Cardiac muscle cell (in vitro differentiated cells and primary cell): Measurements from ENCODE around the gene OR51A4. TPM values are rescaled to one million over a fixed set of nuclear protein-coding genes. Genes with fewer than 3 reads are reported as not detected.

Experiments used
- DNase-seq, 2 donors: peaks; one replicate each; pipeline versions ENCODE4 v3.0.0 to v3.0.0-alpha.2; 2010 to 2017; ENCODE audit warnings: low read depth in 1 of 2, low spot score in 1 of 2
- H3K27ac ChIP-seq: fragments of 200-600 bp; sonication (generic); 2 replicates; pipeline ENCODE4 v1.5.1; 2016
- H3K27me3 ChIP-seq: fragments of 200-600 bp; sonication (generic); 2 replicates; pipeline ENCODE4 v1.6.0; 2016; ENCODE audit warnings: control low read depth
- H3K36me3 ChIP-seq: fragments of 200-600 bp; sonication (generic); 2 replicates; pipeline ENCODE4 v1.5.1; 2016; ENCODE audit warnings: control low read depth
- H3K4me1 ChIP-seq: fragments of 200-600 bp; sonication (generic); 2 replicates; pipeline ENCODE4 v1.8.1; 2017; ENCODE audit warnings: low read depth, mild to moderate bottlenecking, mixed run types
- H3K4me3 ChIP-seq: fragments of 200-600 bp; sonication (generic); 2 replicates; pipeline ENCODE4 v1.5.1; 2016; ENCODE audit warnings: mild to moderate bottlenecking
- H3K9me3 ChIP-seq: fragments of 200-600 bp; sonication (generic); 2 replicates; pipeline ENCODE4 v1.5.1; 2017; ENCODE audit warnings: low read depth, mild to moderate bottlenecking, control low read depth
- CTCF ChIP-seq: IDR thresholded peaks from 2 replicates; pipeline ENCODE4 v1.5.1; 2012; ENCODE audit warnings: low read depth, mild to moderate bottlenecking, low read length
- polyA plus RNA-seq: library from polyadenylated mRNA; unstranded; fragments of >200 nt; fragmentation: Nextera tagmentation; extraction: Ambion mirVana; gene quantifications from 2 replicates; pipeline ENCODE4 v1.2.1, GENCODE V29; 2016
- total RNA-seq: library from RNA; depleted of rRNA; stranded (reverse); fragments of >200 nt; gene quantifications from 2 replicates; pipeline ENCODE4 v1.2.3, GENCODE V29; 2016

OR51A4 gene
- total and polyA plus RNA-seq, 2 experiments from 2014 or later, result not detected

GRCh38 chr11:4936745-4937144 is 10.7 kb downstream of the OR51A4 start:
- no peak overlapping the region for H3K4me3 ChIP-seq
- H3K9me3 ChIP-seq, result no peaks in the 10 kb centered on the region
- no peaks in the 10 kb centered on the region for H3K36me3 ChIP-seq
- H3K4me1 ChIP-seq, result no peaks in the 10 kb centered on the region
- H3K27me3 ChIP-seq, result no peaks in the 10 kb centered on the region
- H3K27ac ChIP-seq, result no peak overlapping the region
- DNase-seq, result no peak
- TF ChIP-seq CTCF, result no peak

GRCh38 chr11:4932751-4933150 is 14.7 kb downstream of the OR51A4 start:
- H3K36me3 ChIP-seq, result no peaks in the 10 kb centered on the region
- H3K27me3 ChIP-seq, result no peaks in the 10 kb centered on the region
- no peak overlapping the region for H3K27ac ChIP-seq
- DNase-seq, result no peak
- H3K4me1 ChIP-seq, result no peaks in the 10 kb centered on the region
- H3K4me3 ChIP-seq, result no peak overlapping the region
- no peaks in the 10 kb centered on the region for H3K9me3 ChIP-seq
- TF ChIP-seq CTCF, result no peak

- DNase-seq, result no peak
- no peaks in the 10 kb centered on the region for H3K27me3 ChIP-seq
- no peak overlapping the region for H3K4me3 ChIP-seq
- no peaks in the 10 kb centered on the region for H3K36me3 ChIP-seq
- H3K9me3 ChIP-seq, result no peaks in the 10 kb centered on the region
- no peaks in the 10 kb centered on the region for H3K4me1 ChIP-seq
- no peak overlapping the region for H3K27ac ChIP-seq
- no peak for TF ChIP-seq CTCF
Measured at GRCh38 chr11:4926608-4927007, 20.8 kb downstream of the OR51A4 start.

- Histone ChIP-seq H3K4me1 (no peaks in the 10 kb centered on the region), H3K4me3 (no peak within 1 kb of the TSS)
Measured at GRCh38 chr11:4924239-4924638, 23.2 kb downstream of the OR51A4 start, which contains the start of gene OR51G1. Gene OR51G1 (minus strand): TSS chr11:4924339. CDS start chr11:4924339, 0 bp downstream.

GRCh38 chr11:4922304-4922703 is 25.1 kb downstream of the OR51A4 start:
- no peaks in the 10 kb centered on the region for H3K27me3 ChIP-seq
- H3K36me3 ChIP-seq, result no peaks in the 10 kb centered on the region
- no peak overlapping the region for H3K4me3 ChIP-seq
- no peak overlapping the region for H3K27ac ChIP-seq
- DNase-seq, result no peak
- H3K9me3 ChIP-seq, result no peaks in the 10 kb centered on the region
- H3K4me1 ChIP-seq, result no peaks in the 10 kb centered on the region
- no peak for TF ChIP-seq CTCF

More at GRCh38 chr11:4924239-4924638, 23.2 kb downstream of the OR51A4 start, which contains the start of gene OR51G1:
- TF ChIP-seq CTCF, result no peak
- no peaks in the 10 kb centered on the region for H3K27me3 ChIP-seq
- no peaks in the 10 kb centered on the region for H3K9me3 ChIP-seq
- H3K36me3 ChIP-seq, result no peaks in the 10 kb centered on the region
- no peak for DNase-seq
- no peak within 1 kb of the TSS for H3K27ac ChIP-seq

GRCh38 chr11:4921796-4922195 is 25.6 kb downstream of the OR51A4 start:
- Histone ChIP-seq H3K36me3 (no peaks in the 10 kb centered on the region), H3K27ac (no peak overlapping the region), H3K4me1 (no peaks in the 10 kb centered on the region), H3K4me3 (no peak overlapping the region), H3K9me3 (no peaks in the 10 kb centered on the region), H3K27me3 (no peaks in the 10 kb centered on the region)
- TF ChIP-seq CTCF, result no peak
- no peak for DNase-seq
